ENCODE data around the gene GAS2. TPM values are rescaled to one million over a fixed set of nuclear protein-coding genes. Genes with fewer than 3 reads are reported as not detected.

The GAS2 gene
- polyA plus RNA-seq, 2 of the 4 experiments (the other 2 are of a cell fraction), result 0.84 to 1.0 TPM

DNA sequence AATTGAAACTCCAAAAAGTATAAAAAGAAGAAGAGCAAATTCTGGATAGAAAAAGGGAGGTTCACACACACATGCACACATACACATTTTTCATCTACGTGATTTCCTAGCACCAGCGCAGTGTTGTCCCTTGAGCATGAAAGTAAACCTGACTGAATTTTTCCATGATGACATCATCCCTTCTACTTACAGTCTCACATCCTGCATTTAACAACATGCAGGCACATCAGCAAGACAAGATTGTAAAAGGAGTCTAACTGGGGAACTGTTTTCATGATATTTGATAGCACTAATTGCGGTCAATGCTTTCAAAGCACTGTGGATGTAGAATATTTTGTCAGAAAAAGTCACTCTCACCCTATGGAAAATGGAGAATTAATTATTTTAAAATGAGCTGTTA lies 36.6 kb downstream of the GAS2 start (continued):
- no peak for TF ChIP-seq FOXS1 (CRISPR knock-in tag; IDR thresholded peaks at IDR 0.05)

DNA sequence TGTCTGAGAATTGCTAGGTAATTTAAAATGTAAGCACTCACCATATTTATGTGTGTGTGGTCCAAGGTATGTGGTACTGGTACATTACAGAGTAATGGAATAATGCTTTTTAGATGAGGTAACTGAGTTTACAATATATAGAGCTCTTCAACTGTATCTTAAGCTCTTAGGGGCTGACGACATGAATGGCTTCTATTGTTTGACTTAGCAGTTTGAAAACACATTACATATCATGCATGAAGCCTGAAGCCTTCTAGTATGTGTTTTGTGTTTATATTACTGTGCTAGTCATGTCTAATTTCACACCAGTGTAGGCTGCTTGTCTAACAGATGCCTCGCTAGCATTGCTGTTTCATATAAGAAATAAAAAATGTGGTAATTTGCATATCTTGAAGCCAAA lies 37.2 kb downstream of the GAS2 start:
- no peak for FAIRE-seq
- H3K27ac ChIP-seq, result no peak overlapping the region
- WGBS (ENCODE audit: missing lambda C conversion rate), result 54% methylated on average over 2 of the region's 2 CpGs

DNA sequence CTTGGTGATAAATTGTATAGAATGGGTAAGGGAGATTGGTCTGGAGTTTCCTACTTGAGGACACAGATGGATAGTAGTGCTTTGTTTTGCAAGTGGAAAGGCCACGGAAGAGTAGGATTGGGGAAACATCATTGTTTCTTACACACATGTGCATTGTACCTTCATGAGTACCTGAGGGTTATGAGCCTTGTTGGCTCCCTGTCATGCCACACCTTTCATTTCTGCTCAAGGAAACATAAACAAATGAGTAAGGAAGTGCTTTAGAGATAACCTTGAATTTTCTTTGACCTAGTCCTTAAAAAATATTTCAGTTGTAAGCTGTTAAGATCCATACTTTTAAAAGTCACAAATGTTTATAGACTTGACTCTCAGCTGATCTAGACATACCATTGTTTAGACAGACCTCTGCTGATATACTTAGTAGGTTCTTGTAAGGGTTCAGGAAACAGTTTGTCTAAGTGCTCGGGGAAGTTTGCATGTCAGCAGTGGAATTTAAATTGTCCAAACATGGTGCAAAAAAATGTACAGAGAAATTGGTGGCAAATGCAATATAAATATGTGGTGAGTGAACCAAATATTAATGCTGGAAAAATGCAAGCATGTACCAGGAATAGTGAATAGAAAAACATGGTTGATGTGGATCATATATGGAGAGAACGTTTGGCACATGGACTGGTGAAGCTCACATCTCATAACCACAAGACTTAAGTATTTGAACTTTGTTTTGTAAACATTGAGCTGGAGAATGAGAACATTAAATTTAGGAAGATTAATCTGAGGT lies 40.9 kb downstream of the GAS2 start:
- POLR2A ChIA-PET, result no interaction called here
- CTCF ChIA-PET, result no interaction called here
- ATAC-seq (no peak), DNase-seq (ENCODE audit: low read depth in 1 of 2, low spot score in 1 of 2) (no peak), FAIRE-seq (no peak)
- WGBS (ENCODE audit: missing lambda C conversion rate), result 25% methylated on average over 3 of the region's 3 CpGs
- Histone ChIP-seq H3K27ac (no peak overlapping the region), H3K4me2 (no peak overlapping the region), H3K9me3 (no peaks in the 10 kb centered on the region), H3K4me3 (no peak overlapping the region), H3K4me1 (no peaks in the 10 kb centered on the region)
- TF ChIP-seq REST (IDR thresholded peaks at IDR 0.05) (no peak), MYC (IDR thresholded peaks at IDR 0.05; ENCODE audit: borderline replicate concordance, low read length) (no peak), NR3C1 (IDR thresholded peaks at IDR 0.05) (no peak), HOXA7 (CRISPR knock-in tag; IDR thresholded peaks at IDR 0.05) (no peak), ELK1 (IDR thresholded peaks at IDR 0.05; ENCODE audit: low read depth, low read length) (no peak), FOSL2 (IDR thresholded peaks at IDR 0.05) (no peak), FOSL2 (CRISPR knock-in tag; IDR thresholded peaks at IDR 0.05) (no peak), ZNF302 (CRISPR knock-in tag; IDR thresholded peaks at IDR 0.05) (no peak), POLR2AphosphoS2 (conservative IDR thresholded peaks at IDR 0.05; ENCODE audit: low read length) (no peak)
- TF ChIP-seq, protein P1, sequence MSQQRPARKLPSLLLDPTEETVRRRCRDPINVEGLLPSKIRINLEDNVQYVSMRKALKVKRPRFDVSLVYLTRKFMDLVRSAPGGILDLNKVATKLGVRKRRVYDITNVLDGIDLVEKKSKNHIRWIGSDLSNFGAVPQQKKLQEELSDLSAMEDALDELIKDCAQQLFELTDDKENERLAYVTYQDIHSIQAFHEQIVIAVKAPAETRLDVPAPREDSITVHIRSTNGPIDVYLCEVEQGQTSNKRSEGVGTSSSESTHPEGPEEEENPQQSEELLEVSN (IDR thresholded peaks at IDR 0.05; ENCODE audit: borderline replicate concordance, low read depth), result no peak

More for the DNA sequence above, 37.2 kb downstream of the GAS2 start:
- H3K9me3 ChIP-seq, result no peaks in the 10 kb centered on the region
- ChIA-PET POLR2A (no interaction called here), CTCF (interaction anchor here (1.0 kb wide), 1 partner anchor 9 kb away, joined by 3 read pairs; no protein-coding TSS in a partner anchor)
- H3K4me2 ChIP-seq, result no peak overlapping the region
- ATAC-seq, result no peak
- TF ChIP-seq JUN (IDR thresholded peaks at IDR 0.05) (no peak), ELK1 (IDR thresholded peaks at IDR 0.05; ENCODE audit: low read depth, low read length) (no peak), HOXB5 (CRISPR knock-in tag; IDR thresholded peaks at IDR 0.05) (no peak), HOXB13 (CRISPR knock-in tag; IDR thresholded peaks at IDR 0.05; ENCODE audit: low read depth) (no peak), NFE2L2 (conservative IDR thresholded peaks at IDR 0.05; ENCODE audit: low read length) (no peak), CBX8 (IDR thresholded peaks at IDR 0.05) (no peak), GATA3 (IDR thresholded peaks at IDR 0.05; ENCODE audit: borderline replicate concordance) (no peak), CHD4 (IDR thresholded peaks at IDR 0.05; ENCODE audit: borderline replicate concordance) (no peak), CEBPB (IDR thresholded peaks at IDR 0.05) (no peak), TP53 (CRISPR knock-in tag; IDR thresholded peaks at IDR 0.05) (no peak), RARB (CRISPR knock-in tag; IDR thresholded peaks at IDR 0.05) (no peak), ZSCAN20 (CRISPR knock-in tag; IDR thresholded peaks at IDR 0.05) (no peak), HES2 (IDR thresholded peaks at IDR 0.05) (no peak), BHLHE40 (IDR thresholded peaks at IDR 0.05; ENCODE audit: low read depth, low read length) (no peak), ESRRA (IDR thresholded peaks at IDR 0.05; ENCODE audit: borderline replicate concordance, low read length) (no peak), MYC (IDR thresholded peaks at IDR 0.05; ENCODE audit: borderline replicate concordance, low read length) (no peak)
- TF ChIP-seq, protein P2, sequence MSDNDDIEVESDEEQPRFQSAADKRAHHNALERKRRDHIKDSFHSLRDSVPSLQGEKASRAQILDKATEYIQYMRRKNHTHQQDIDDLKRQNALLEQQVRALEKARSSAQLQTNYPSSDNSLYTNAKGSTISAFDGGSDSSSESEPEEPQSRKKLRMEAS (IDR thresholded peaks at IDR 0.05), result no peak
- TF ChIP-seq, protein P3, sequence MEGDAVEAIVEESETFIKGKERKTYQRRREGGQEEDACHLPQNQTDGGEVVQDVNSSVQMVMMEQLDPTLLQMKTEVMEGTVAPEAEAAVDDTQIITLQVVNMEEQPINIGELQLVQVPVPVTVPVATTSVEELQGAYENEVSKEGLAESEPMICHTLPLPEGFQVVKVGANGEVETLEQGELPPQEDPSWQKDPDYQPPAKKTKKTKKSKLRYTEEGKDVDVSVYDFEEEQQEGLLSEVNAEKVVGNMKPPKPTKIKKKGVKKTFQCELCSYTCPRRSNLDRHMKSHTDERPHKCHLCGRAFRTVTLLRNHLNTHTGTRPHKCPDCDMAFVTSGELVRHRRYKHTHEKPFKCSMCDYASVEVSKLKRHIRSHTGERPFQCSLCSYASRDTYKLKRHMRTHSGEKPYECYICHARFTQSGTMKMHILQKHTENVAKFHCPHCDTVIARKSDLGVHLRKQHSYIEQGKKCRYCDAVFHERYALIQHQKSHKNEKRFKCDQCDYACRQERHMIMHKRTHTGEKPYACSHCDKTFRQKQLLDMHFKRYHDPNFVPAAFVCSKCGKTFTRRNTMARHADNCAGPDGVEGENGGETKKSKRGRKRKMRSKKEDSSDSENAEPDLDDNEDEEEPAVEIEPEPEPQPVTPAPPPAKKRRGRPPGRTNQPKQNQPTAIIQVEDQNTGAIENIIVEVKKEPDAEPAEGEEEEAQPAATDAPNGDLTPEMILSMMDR (IDR thresholded peaks at IDR 0.05), result no peak
- TF ChIP-seq, protein P1 (IDR thresholded peaks at IDR 0.05; ENCODE audit: borderline replicate concordance, low read depth), result no peak
- no peaks in the 10 kb centered on the region for H3K4me1 ChIP-seq
- no peak overlapping the region for H3K4me3 ChIP-seq
- DNase-seq (ENCODE audit: low read depth in 1 of 2, low spot score in 1 of 2), result no peak

Data from A549 (cell line).